Endothelial cell (in vitro differentiated cells): ENCODE data around the gene ATP6V0D1. TPM values are rescaled to one million over a fixed set of nuclear protein-coding genes. Genes with fewer than 3 reads are reported as not detected.

Source experiments
- DNase-seq: peaks from one replicate; pipeline ENCODE4 v3.0.0; 2021; ENCODE audit warnings: low spot score
- H3K27ac Mint-ChIP-seq: one replicate; pipeline ENCODE4 v1.8.0; 2021; ENCODE audit warnings: mixed read lengths, inconsistent platforms; ENCODE audit not compliant: unreplicated experiment
- H3K27me3 Mint-ChIP-seq: one replicate; pipeline ENCODE4 v1.8.0; 2021; ENCODE audit warnings: mild to moderate bottlenecking, moderate library complexity, mixed read lengths, inconsistent platforms; ENCODE audit not compliant: unreplicated experiment
- H3K36me3 Mint-ChIP-seq: one replicate; pipeline ENCODE4 v1.8.0; 2021; ENCODE audit warnings: mild to moderate bottlenecking, low read depth, mixed read lengths, inconsistent platforms; ENCODE audit not compliant: unreplicated experiment
- H3K4me1 Mint-ChIP-seq: one replicate; pipeline ENCODE4 v1.8.0; 2021; ENCODE audit warnings: mild to moderate bottlenecking, mixed read lengths, inconsistent platforms; ENCODE audit not compliant: unreplicated experiment
- H3K4me3 Mint-ChIP-seq: one replicate; pipeline ENCODE4 v1.8.0; 2021; ENCODE audit warnings: mild to moderate bottlenecking, mixed read lengths, inconsistent platforms; ENCODE audit not compliant: unreplicated experiment
- H3K9me3 Mint-ChIP-seq: one replicate; pipeline ENCODE4 v1.8.0; 2021; ENCODE audit warnings: mixed read lengths, inconsistent platforms; ENCODE audit not compliant: unreplicated experiment
- CTCF ChIP-seq: fragments of 200-600 bp; sonication (generic); IDR thresholded peaks from one replicate; pipeline ENCODE4 v1.5.0; 2021; ENCODE audit warnings: antibody characterized with exemption; ENCODE audit not compliant: unreplicated experiment
- total RNA-seq: library from RNA; stranded (reverse); fragmentation: NEBNext Ultra II Directional; extraction: Animal tissue kit (Norgen Biotek cat#: 25700); gene quantifications from one replicate; pipeline ENCODE4 v1.2.1, GENCODE V29; 2021; ENCODE audit not compliant: unreplicated experiment

ATP6V0D1 gene
- total RNA-seq, 1 donor from 2014 or later = 107 TPM

- peaks cover 9% of the 10 kb centered on the region for H3K36me3 Mint-ChIP-seq
- peaks cover 13% of the 10 kb centered on the region for H3K4me1 Mint-ChIP-seq
- DNase-seq = no peak
- TF ChIP-seq CTCF = no peak
- no peak overlapping the region for H3K4me3 Mint-ChIP-seq
- H3K27me3 Mint-ChIP-seq = peaks cover 6% of the 10 kb centered on the region
- no peak overlapping the region for H3K27ac Mint-ChIP-seq
- no peaks in the 10 kb centered on the region for H3K9me3 Mint-ChIP-seq
Observed at GRCh38 chr16:67405336-67405735, 75.6 kb downstream of the ATP6V0D1 start.

GRCh38 chr16:67404740-67405226 is 76.2 kb downstream of the ATP6V0D1 start:
- Mint-ChIP-seq H3K36me3 (peaks cover 9% of the 10 kb centered on the region), H3K27ac (no peak overlapping the region), H3K9me3 (no peaks in the 10 kb centered on the region), H3K4me1 (peaks cover 13% of the 10 kb centered on the region), H3K27me3 (peaks cover 6% of the 10 kb centered on the region), H3K4me3 (no peak overlapping the region)
- TF ChIP-seq CTCF = no peak
- DNase-seq = no peak

- peaks cover 6% of the 10 kb centered on the region for H3K27me3 Mint-ChIP-seq
- peaks cover 13% of the 10 kb centered on the region for H3K4me1 Mint-ChIP-seq
- no peak overlapping the region for H3K27ac Mint-ChIP-seq
- TF ChIP-seq CTCF = no peak
- H3K36me3 Mint-ChIP-seq = peaks cover 9% of the 10 kb centered on the region
- H3K4me3 Mint-ChIP-seq = no peak overlapping the region
- no peaks in the 10 kb centered on the region for H3K9me3 Mint-ChIP-seq
- no peak for DNase-seq
Observed at GRCh38 chr16:67403976-67404555, 76.9 kb downstream of the ATP6V0D1 start.

- no peak overlapping the region for H3K27ac Mint-ChIP-seq
Observed at GRCh38 chr16:67400901-67401300, 80.1 kb downstream of the ATP6V0D1 start.

More at GRCh38 chr16:67400901-67401300, 80.1 kb downstream of the ATP6V0D1 start:
- H3K4me3 Mint-ChIP-seq = no peak overlapping the region
- TF ChIP-seq CTCF = no peak
- peaks cover 13% of the 10 kb centered on the region for H3K4me1 Mint-ChIP-seq
- H3K27me3 Mint-ChIP-seq = peaks cover 2% of the 10 kb centered on the region
- DNase-seq = no peak
- no peaks in the 10 kb centered on the region for H3K9me3 Mint-ChIP-seq
- H3K36me3 Mint-ChIP-seq = peaks cover 3% of the 10 kb centered on the region
